CD4-positive, alpha-beta memory T cell (primary cell): ENCODE data around the gene CES3. TPM values are rescaled to one million over a fixed set of nuclear protein-coding genes. Genes with fewer than 3 reads are reported as not detected.

Source experiments
- CTCF ChIA-PET: fragments of 350-600 bp; sonication (Branson Sonifier 250); formaldehyde crosslinking; loops from one replicate; lab custom pipeline; 2021; ENCODE audit warnings: inconsistent platforms; ENCODE audit not compliant: partially characterized antibody; lab: Charles Lee
- POLR2A ChIA-PET: fragments of 350-600 bp; sonication (Branson Sonifier 250); formaldehyde crosslinking; loops from one replicate; lab custom pipeline; 2021; ENCODE audit not compliant: partially characterized antibody; lab: Charles Lee
- DNase-seq, 5 donors: peaks; one replicate each; pipeline versions ENCODE4 v3.0.0 to v3.0.0-alpha.2; 2020 to 2022; ENCODE audit warnings: mixed read lengths in 1 of 5
- H3K27ac ChIP-seq: one replicate; pipeline ENCODE4 v1.7.0; 2013; ENCODE audit warnings: low read depth, low read length
- H3K27me3 ChIP-seq: 2 replicates; pipeline ENCODE4 v1.7.0; 2013; ENCODE audit warnings: mild to moderate bottlenecking, low read length, moderate library complexity; ENCODE audit not compliant: insufficient read depth
- H3K36me3 ChIP-seq: 2 replicates; pipeline ENCODE4 v1.7.0; 2013; ENCODE audit warnings: mild to moderate bottlenecking, low read length, moderate library complexity; ENCODE audit not compliant: insufficient read depth
- H3K4me1 ChIP-seq: 2 replicates; pipeline ENCODE4 v1.7.0; 2013; ENCODE audit warnings: mild to moderate bottlenecking, low read length, moderate library complexity; ENCODE audit not compliant: insufficient read depth
- H3K4me3 ChIP-seq, 2 donors: one replicate each; pipeline ENCODE4 v1.7.0; 2013; ENCODE audit warnings: low read length in 2 of 2, mild to moderate bottlenecking in 1 of 2
- H3K9me3 ChIP-seq, 2 donors: one replicate each; pipeline ENCODE4 v1.7.0; 2013; ENCODE audit warnings: low read length in 2 of 2, control low read depth in 1 of 2; ENCODE audit not compliant: control insufficient read depth in 1 of 2
- H3K27ac Mint-ChIP-seq, 7 donors: one replicate each; pipeline ENCODE4 v1.8.0; 2020 to 2021; ENCODE audit warnings: mixed read lengths in 7 of 7, mild to moderate bottlenecking in 6 of 7, inconsistent platforms in 3 of 7, moderate library complexity in 3 of 7
- H3K27me3 Mint-ChIP-seq, 2 donors: one replicate each; pipeline ENCODE4 v1.8.0; 2020 to 2021; ENCODE audit warnings: mixed read lengths in 2 of 2
- H3K36me3 Mint-ChIP-seq, 2 donors: one replicate each; pipeline ENCODE4 v1.8.0; 2020 to 2021; ENCODE audit warnings: mixed read lengths in 2 of 2, inconsistent platforms in 1 of 2, mild to moderate bottlenecking in 1 of 2
- H3K4me1 Mint-ChIP-seq, 4 donors: one replicate each; pipeline ENCODE4 v1.8.0; 2020 to 2021; ENCODE audit warnings: mixed read lengths in 4 of 4, mild to moderate bottlenecking in 1 of 4
- H3K4me3 Mint-ChIP-seq, 8 donors: one replicate each; pipeline ENCODE4 v1.8.0; 2020 to 2021; ENCODE audit warnings: mixed read lengths in 8 of 8, mild to moderate bottlenecking in 7 of 8, moderate library complexity in 6 of 8, inconsistent platforms in 3 of 8
- H3K9me3 Mint-ChIP-seq, 8 donors: one replicate each; pipeline ENCODE4 v1.8.0; 2020 to 2021; ENCODE audit warnings: mixed read lengths in 8 of 8, mild to moderate bottlenecking in 5 of 8, inconsistent platforms in 3 of 8, moderate library complexity in 1 of 8
- intact Hi-C: fragments of 100-400 bp; cut with micrococcal nuclease; formaldehyde crosslinking; loops from one replicate; pipeline ENCODE4 v1.15.1; 2023
- polyA plus RNA-seq, 2 donors: library from polyadenylated mRNA; unstranded; fragments of 300-500 nt; fragmentation: Illumina TruSeq; gene quantifications; one replicate each; pipeline ENCODE4 v1.2.3, GENCODE V29; 2021
- total RNA-seq, 2 experiments: library from RNA; stranded (reverse); gene quantifications; one replicate each; pipeline ENCODE4 v1.2.3, GENCODE V29; 2021

The CES3 gene
- total and polyA plus RNA-seq, 4 experiments from 2014 or later, result 0.32 to 0.61 TPM; not detected in 2

DNA sequence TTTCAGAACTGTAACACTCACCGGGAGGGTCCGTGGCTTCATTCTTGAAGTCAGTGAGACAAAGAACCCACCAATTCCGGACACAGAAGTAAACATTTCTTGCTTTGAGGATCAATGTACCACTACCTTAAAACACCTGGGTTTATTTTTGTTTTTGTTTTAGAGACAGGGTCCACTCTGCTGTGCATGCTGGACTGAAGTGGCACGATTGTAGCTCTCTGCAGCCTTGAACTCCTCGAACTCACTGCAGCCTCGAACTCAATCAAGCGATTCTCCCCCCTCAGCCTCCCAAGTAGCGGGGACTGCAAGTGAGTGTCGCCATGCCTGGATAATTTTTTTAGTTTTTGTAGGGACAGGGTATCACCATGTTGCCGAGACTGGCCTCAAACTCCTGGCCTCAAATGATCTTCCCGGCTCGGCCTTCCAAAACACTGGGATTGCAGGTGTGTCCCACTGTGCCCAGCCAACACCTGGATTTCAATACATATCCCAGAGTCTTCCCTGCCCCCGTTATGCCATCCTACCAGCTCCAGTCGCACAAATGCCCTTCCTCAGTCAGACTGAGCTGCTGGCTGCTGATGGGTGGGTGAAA, 14.3 kb downstream of the CES3 start:
- peak overlapping the region in 2 of 7 donors; percentile 9 to 52 for H3K27ac Mint-ChIP-seq
- POLR2A ChIA-PET, result interaction anchor here (1.0 to 1.4 kb wide), 4 partner anchors 126 to 181 kb away, joined by 3 to 4 read pairs (median 3); partner anchors contain the start of gene B3GNT9
- peaks cover 6 to 14% (median 11%) of the 10 kb centered on the region in 4 donors for H3K4me1 Mint-ChIP-seq

DNA sequence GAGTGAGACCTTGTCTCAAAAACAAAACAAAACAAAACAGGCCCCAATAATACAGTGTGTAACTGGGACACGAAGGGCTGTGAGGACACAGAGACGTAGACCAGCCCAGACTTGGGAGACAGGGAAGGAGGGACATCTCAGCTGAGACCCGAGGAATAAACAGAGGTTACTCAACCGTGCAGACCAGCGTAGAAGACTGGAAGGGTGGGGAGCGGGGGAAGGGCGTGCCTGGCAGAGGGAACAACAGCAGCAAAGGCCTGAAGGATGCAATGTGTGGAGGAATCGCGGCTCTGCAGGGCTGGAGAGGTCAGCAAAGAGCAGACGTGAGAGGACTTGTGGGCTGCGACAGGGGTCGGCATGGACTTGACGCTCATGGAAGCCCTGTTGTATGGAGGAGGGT, 15.7 kb downstream of the CES3 start:
- Mint-ChIP-seq H3K4me1 (peaks cover 6 to 15% (median 11%) of the 10 kb centered on the region in 4 donors), H3K9me3 (no peaks in the 10 kb centered on the region), H3K27ac (no peak overlapping the region), H3K36me3 (no peaks in the 10 kb centered on the region), H3K27me3 (peaks cover 0 to 3% of the 10 kb centered on the region in 2 donors), H3K4me3 (peak overlapping the region in 1 of 8 donors; percentile 26)
- no peaks in the 10 kb centered on the region for H3K27me3 ChIP-seq
- ChIA-PET POLR2A (interaction anchor here (1.0 to 1.4 kb wide), 2 partner anchors 174 to 179 kb away, joined by 3 read pairs; partner anchors contain the start of gene B3GNT9), CTCF (interaction anchor here (0.7 to 5.9 kb wide), 10 partner anchors 8 to 440 kb away, joined by 3 to 50 read pairs (median 4); partner anchors contain the start of gene B3GNT9)
- H3K27ac ChIP-seq, result no peak overlapping the region
- peaks cover 6% of the 10 kb centered on the region for H3K4me1 ChIP-seq
- no peak for DNase-seq
- intact Hi-C loops, result loop anchor here (1.0 to 5.0 kb wide), 6 partner anchors 22 to 440 kb away; partner anchors contain the start of gene ZDHHC1
- H3K36me3 ChIP-seq, result no peaks in the 10 kb centered on the region
- H3K9me3 ChIP-seq, result no peaks in the 10 kb centered on the region
- H3K4me3 ChIP-seq, result no peak overlapping the region

More for the DNA sequence above, 14.3 kb downstream of the CES3 start:
- Histone ChIP-seq H3K4me1 (peaks cover 6% of the 10 kb centered on the region), H3K36me3 (no peaks in the 10 kb centered on the region), H3K27me3 (no peaks in the 10 kb centered on the region), H3K4me3 (no peak overlapping the region), H3K27ac (no peak overlapping the region), H3K9me3 (no peaks in the 10 kb centered on the region)
- DNase-seq, result no peak
- no peaks in the 10 kb centered on the region for H3K9me3 Mint-ChIP-seq
- H3K4me3 Mint-ChIP-seq, result peak overlapping the region; percentile 74 to 88 (median 83)
- CTCF ChIA-PET, result interaction anchor here (0.7 to 5.9 kb wide), 11 partner anchors 8 to 490 kb away, joined by 3 to 50 read pairs (median 3); partner anchors contain the start of gene B3GNT9
- no peaks in the 10 kb centered on the region for H3K36me3 Mint-ChIP-seq
- H3K27me3 Mint-ChIP-seq, result peaks cover 0 to 3% of the 10 kb centered on the region in 2 donors
- intact Hi-C loops, result loop anchor here (5.0 kb wide), 1 partner anchor 42 kb away; no protein-coding TSS in a partner anchor

DNA sequence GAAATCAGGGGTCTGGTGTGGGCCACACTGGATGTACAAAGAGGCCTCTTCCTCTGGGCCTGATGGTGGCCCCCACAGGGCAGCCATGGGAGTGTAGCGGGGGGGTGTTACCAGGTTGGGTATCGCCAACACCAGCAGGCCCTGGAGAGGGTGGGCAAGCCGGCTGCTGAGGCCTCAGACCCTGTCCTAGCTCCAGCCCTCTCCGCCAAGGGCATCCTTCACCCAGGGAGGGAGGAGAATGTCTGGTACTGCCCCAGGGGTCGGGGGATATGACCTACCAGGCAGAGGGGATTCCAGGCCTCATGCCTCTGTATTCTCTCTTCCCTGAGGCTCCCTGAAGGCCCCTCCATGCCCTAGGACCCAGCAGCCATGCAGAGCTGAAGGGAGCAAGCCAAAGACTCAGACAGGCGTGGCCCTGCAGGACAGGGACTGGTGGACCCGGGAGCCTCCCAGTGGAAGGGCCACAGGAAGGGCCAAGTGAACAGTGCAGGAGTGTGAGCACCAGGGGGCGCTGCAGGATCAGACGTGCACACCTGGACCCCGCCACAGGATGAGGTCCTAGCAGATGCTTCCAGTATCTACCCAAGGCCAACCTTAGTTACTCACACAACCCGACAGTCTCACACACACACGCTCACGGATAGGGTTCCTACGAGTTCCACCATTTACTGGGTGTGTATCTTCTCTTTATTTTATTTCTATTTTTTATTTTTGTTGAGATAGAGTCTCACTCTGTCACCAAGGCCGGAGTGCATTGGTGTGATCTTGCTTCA, 16.5 kb downstream of the CES3 start:
- no peak overlapping the region for H3K27ac ChIP-seq
- CTCF ChIA-PET, result interaction anchor here (0.7 to 5.9 kb wide), 17 partner anchors 9 to 439 kb away, joined by 3 to 50 read pairs (median 5); partner anchors contain the start of genes B3GNT9, CBFB, TMEM208 and TRADD
- DNase-seq, result peak; percentile 80 to 83 (median 81)
- no peaks in the 10 kb centered on the region for H3K36me3 ChIP-seq
- no peaks in the 10 kb centered on the region for H3K9me3 ChIP-seq
- POLR2A ChIA-PET, result interaction anchor here (1.5 to 2.1 kb wide), 2 partner anchors 177 to 207 kb away, joined by 5 to 7 read pairs; no protein-coding TSS in a partner anchor
- H3K4me1 ChIP-seq, result peaks cover 14% of the 10 kb centered on the region
- H3K4me1 Mint-ChIP-seq, result peaks cover 11 to 23% (median 17%) of the 10 kb centered on the region in 4 donors
- H3K36me3 Mint-ChIP-seq, result no peaks in the 10 kb centered on the region
- H3K27ac Mint-ChIP-seq, result peak overlapping the region in 2 of 7 donors; percentile 2 to 42
- intact Hi-C loops, result loop anchor here (1.0 to 5.0 kb wide), 7 partner anchors 23 to 487 kb away; partner anchors contain the start of gene ZDHHC1
- H3K27me3 ChIP-seq, result no peaks in the 10 kb centered on the region
- H3K27me3 Mint-ChIP-seq, result peaks cover 0 to 3% of the 10 kb centered on the region in 2 donors
- H3K4me3 ChIP-seq, result no peak overlapping the region
- H3K9me3 Mint-ChIP-seq, result no peaks in the 10 kb centered on the region
- H3K4me3 Mint-ChIP-seq, result peak overlapping the region in 1 of 8 donors; percentile 46

DNA sequence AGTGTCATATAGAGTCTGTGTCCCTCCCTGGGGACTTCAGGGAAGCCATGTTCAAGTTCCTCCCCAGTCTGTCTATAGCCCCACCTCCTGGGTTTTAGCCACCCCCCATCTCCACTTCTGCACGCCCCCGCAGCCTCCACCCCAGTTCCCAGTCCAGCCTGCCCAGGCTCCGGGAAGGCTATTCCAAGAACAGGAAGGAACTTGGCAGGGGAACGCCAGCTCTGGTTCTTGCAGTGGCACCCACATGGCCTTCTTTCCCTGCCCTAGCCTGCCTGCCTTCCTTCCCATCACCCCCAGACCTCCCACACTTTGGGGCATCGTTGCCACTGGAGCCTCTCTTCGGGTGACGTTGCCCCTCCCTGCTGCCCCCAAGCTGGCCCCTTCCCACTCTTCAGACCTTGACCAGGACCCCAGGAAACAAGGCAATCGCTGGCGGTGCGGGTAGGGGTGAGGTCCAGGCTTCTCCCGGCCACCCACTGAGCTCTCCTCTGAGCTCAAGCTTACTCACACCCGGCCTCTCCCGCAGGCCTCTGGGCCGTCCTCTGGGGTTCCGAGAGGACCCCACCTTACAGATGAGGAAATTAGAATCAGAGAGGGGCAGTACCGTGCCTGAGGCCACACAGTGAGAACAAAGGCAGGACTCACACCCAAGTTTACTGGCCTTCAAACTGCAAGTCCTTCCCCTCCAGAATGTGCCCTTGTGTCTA, 18.1 kb downstream of the CES3 start:
- Histone ChIP-seq H3K4me1 (peaks cover 26% of the 10 kb centered on the region), H3K27me3 (no peaks in the 10 kb centered on the region), H3K36me3 (no peaks in the 10 kb centered on the region), H3K4me3 (no peak overlapping the region), H3K9me3 (no peaks in the 10 kb centered on the region), H3K27ac (no peak overlapping the region)
- H3K4me3 Mint-ChIP-seq, result no peak overlapping the region
- no peaks in the 10 kb centered on the region for H3K9me3 Mint-ChIP-seq
- peaks cover 0 to 3% of the 10 kb centered on the region in 2 donors for H3K27me3 Mint-ChIP-seq
- intact Hi-C loops, result loop anchor here (2.0 to 5.0 kb wide), 2 partner anchors 38 to 486 kb away; no protein-coding TSS in a partner anchor
- POLR2A ChIA-PET, result interaction anchor here (2.1 kb wide), 1 partner anchor 206 kb away, joined by 5 read pairs; no protein-coding TSS in a partner anchor
- no peak overlapping the region for H3K27ac Mint-ChIP-seq
- no peak for DNase-seq
- H3K4me1 Mint-ChIP-seq, result peaks cover 16 to 32% (median 25%) of the 10 kb centered on the region in 4 donors
- CTCF ChIA-PET, result interaction anchor here (1.2 to 5.9 kb wide), 11 partner anchors 21 to 215 kb away, joined by 3 to 50 read pairs (median 6); partner anchors contain the start of genes B3GNT9, CBFB and TRADD
- H3K36me3 Mint-ChIP-seq, result no peaks in the 10 kb centered on the region

DNA sequence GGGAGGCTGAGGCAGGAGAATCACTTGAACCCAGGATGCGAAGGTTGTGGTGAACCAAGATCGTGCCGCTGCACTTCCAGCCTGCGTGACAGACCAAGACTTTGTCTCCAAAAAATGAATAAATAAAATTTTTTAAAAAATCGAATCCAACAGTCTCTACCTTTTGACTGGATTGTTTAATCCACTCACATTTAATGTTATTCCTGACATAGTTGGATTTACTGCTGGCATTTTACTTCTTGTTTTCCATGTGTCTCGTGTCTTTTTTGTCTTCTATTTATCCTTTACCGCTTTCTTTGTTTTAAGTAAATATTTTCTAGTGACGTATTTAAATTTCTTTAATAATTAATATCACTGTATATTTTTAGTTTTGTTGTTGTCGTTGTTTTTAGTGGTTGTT, 22.0 kb downstream of the CES3 start:
- Mint-ChIP-seq H3K27ac (no peak overlapping the region), H3K4me3 (no peak overlapping the region), H3K9me3 (no peaks in the 10 kb centered on the region), H3K36me3 (no peaks in the 10 kb centered on the region), H3K27me3 (no peaks in the 10 kb centered on the region), H3K4me1 (peaks cover 23 to 38% (median 30%) of the 10 kb centered on the region in 4 donors)
- intact Hi-C loops, result no loop called here
- Histone ChIP-seq H3K27ac (no peak overlapping the region), H3K4me1 (peaks cover 35% of the 10 kb centered on the region), H3K9me3 (no peaks in the 10 kb centered on the region), H3K36me3 (no peaks in the 10 kb centered on the region), H3K4me3 (no peak overlapping the region), H3K27me3 (no peaks in the 10 kb centered on the region)
- no peak for DNase-seq
- ChIA-PET POLR2A (interaction anchor here (1.1 to 3.1 kb wide), 3 partner anchors 168 to 175 kb away, joined by 3 to 11 read pairs (median 4); partner anchors contain the start of gene B3GNT9), CTCF (interaction anchor here (0.7 to 2.2 kb wide), 7 partner anchors 8 to 1118 kb away, joined by 3 to 8 read pairs (median 3); no protein-coding TSS in a partner anchor)

DNA sequence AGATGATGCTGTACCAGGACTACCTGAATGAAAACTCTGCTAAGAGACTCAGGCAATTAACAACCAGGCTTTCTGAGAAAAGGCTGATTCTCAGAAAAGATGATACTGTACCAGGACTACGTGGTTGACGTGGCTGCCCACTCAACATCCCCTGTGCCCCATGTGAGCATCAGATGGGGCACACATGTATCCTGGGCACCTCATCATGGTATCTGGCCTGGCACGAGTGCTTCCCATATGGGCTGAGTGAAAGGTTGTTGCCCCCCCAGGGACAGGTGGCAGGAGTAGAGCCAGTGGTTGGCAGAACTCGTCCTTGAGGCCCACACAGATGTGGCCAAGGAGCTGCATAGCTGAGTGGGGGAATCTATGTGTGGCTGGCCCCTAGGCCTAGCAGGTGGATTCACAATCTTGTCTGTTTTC, 23.8 kb downstream of the CES3 start:
- intact Hi-C loops, result no loop called here

More for the DNA sequence above, 23.8 kb downstream of the CES3 start:
- peaks cover 23 to 38% (median 30%) of the 10 kb centered on the region in 4 donors for H3K4me1 Mint-ChIP-seq
- CTCF ChIA-PET, result interaction anchor here (1.7 kb wide), 1 partner anchor 10 kb away, joined by 6 read pairs; no protein-coding TSS in a partner anchor
- Histone ChIP-seq H3K36me3 (no peaks in the 10 kb centered on the region), H3K9me3 (no peaks in the 10 kb centered on the region), H3K27me3 (no peaks in the 10 kb centered on the region), H3K4me3 (no peak overlapping the region), H3K27ac (peak overlapping the region; percentile 41), H3K4me1 (peaks cover 35% of the 10 kb centered on the region)
- peak overlapping the region in 5 of 8 donors; percentile 31 to 69 (median 43) for H3K4me3 Mint-ChIP-seq
- H3K36me3 Mint-ChIP-seq, result no peaks in the 10 kb centered on the region
- H3K27ac Mint-ChIP-seq, result peak overlapping the region; percentile 83 to 96 (median 93)
- POLR2A ChIA-PET, result interaction anchor here (0.6 to 3.1 kb wide), 3 partner anchors 106 to 170 kb away, joined by 3 to 11 read pairs (median 5); partner anchors contain the start of gene B3GNT9
- H3K27me3 Mint-ChIP-seq, result no peaks in the 10 kb centered on the region
- peak in 1 of 5 donors; percentile 2 for DNase-seq
- no peaks in the 10 kb centered on the region for H3K9me3 Mint-ChIP-seq
